Cardiac septum (tissue), 1 donor: ENCODE results near the gene TEAD3. TPM values are rescaled to one million over a fixed set of nuclear protein-coding genes. Genes with fewer than 3 reads are reported as not detected.

Experiments
- DNase-seq: peaks from one replicate; pipeline ENCODE4 v3.0.0-alpha.2; 2020; ENCODE audit warnings: low spot score
- intact Hi-C: fragments of 100-400 bp; cut with DNase I; formaldehyde crosslinking; loops from one replicate; pipeline ENCODE4 v1.14.0; 2022
- total RNA-seq: library from RNA; stranded (reverse); fragmentation: NEBNext Ultra II Directional; extraction: Animal tissue kit (Norgen Biotek cat#: 25700); gene quantifications from one replicate; pipeline ENCODE4 v1.2.1, GENCODE V29; 2021
- donor health status: DM: no; HTN: no; CAD: no.

Gene TEAD3
- total RNA-seq, 1 donor from 2014 or later = 63.3 TPM

DNA sequence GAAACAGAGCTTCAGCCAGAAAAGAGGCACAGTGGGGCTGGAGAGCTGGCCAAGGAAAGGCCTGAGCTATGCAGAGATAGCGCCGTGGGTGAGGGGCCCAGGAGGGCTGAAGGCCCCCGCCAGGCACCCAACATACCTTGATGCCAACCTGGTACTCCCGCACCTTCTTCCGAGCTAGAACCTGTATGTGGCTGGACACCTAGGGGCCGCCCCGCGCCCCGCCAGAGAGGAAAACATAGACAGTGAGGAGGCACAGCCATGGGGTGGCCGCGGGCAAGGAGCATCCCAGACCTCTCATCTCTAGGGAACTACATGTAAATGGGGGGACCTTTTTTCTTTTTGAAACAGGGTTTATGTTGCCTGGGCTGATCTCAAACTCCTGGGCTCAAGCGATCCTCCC lies 16.7 kb downstream of the TEAD3 start:
- DNase-seq = no peak
- intact Hi-C loops = no loop called here

- no peak for DNase-seq
- intact Hi-C loops = no loop called here
These were observed 18.6 kb downstream of the TEAD3 start for GRCh38 chr6:35478259-35478658.

DNA sequence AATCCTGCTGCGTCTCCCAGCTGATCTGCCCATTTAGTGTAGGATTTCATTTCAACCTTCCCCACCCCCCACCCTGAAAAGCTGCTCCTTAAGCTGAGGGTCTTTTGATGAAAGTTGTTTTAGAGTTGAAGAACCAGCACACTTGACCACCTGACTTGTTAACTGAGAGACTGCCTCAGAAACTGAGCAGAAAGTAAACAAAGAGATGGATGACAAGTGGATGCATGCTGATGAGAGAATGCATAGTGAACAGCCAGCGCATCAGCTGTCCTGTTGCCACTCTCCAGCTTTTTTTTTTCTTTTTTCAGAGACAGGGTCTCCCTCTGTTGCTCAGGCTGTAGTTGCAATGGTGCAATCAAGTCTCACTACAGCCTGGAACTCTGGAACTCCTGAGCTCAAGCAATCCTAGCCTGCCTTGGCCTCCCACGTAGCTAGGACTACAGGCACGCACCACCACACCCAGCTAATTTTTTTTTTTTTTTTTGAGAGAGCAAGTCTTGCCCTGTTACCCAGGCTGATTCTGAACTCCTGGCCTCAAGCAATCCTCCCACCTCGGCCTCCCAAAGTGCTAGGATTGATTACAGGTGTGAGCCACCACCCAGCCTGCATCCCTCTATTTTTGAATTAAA lies 19.2 kb downstream of the TEAD3 start:
- intact Hi-C loops = no loop called here
- DNase-seq = no peak

GRCh38 chr6:35477028-35477427 lies 19.9 kb downstream of the TEAD3 start:
- no peak for DNase-seq
- intact Hi-C loops = no loop called here

DNA sequence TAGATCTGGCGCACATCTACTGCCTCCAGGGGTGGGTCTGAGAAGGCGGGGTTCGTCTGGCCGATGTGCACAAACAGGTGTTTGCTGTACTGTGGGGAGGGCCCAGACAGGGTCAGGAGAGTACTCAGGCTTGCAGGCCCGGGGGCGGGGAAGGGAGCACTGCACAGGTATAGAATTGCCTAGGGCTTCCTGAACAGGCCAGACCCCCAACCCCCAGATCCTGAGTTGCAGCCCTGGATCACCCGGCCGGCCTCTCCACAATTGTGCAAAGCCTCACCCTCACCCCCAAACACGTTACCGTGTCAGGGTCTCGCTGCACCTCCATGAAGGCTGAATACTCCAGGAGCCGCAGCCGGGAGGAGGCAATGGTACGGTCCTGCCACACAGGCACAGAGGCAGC lies 20.9 kb downstream of the TEAD3 start:
- intact Hi-C loops = no loop called here
- no peak for DNase-seq

DNA sequence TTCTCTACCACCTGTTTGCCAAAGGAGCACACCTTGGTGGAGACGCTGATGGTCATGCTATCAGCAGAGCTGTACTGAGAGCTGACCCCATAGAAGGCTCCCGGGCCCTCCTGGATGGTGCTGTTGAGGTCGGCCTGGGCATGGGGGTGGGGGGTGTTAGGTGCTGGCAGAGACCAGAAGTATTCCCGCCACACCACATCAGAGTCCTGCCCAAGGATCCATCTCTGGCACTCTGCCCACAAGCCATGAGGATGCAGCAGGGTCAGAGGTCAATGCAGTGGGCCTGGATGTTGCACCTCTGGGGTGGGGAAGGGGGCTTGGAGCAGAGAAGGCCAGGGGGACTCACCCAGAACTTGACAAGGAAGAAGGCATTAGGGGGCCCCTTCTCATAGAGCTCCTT lies 21.3 kb downstream of the TEAD3 start:
- intact Hi-C loops = no loop called here
- no peak for DNase-seq

DNA sequence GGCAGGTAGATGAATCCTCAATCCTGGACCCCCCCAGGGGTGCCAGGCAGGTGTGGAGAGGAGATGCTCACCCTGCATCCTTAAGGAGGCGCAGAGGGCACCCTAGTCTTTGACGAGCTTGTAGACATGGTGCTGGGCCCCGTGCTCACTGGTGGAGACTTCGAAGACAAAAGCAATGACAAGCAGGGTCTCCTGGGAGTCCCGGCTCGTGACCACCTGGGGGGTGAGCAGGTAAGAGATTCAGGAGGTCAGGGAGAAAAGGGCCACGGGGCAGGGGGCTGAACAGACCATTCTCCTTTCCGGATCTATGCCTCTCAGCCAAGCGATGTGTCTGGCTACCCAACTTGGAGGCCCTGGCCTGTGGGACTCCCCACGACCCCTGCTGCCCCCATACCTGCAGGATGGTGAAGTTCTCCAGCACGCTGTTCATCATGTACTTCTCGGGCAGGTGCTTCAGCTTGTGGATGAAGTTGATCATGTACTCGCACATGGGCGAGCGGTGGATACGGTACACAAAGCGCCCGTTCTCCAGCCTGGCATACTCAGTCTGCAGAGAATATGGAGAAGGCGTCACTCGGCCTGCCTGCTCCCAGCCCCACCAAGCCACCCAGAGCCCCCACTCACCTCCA lies 21.8 kb downstream of the TEAD3 start:
- intact Hi-C loops = no loop called here
- no peak for DNase-seq

DNA sequence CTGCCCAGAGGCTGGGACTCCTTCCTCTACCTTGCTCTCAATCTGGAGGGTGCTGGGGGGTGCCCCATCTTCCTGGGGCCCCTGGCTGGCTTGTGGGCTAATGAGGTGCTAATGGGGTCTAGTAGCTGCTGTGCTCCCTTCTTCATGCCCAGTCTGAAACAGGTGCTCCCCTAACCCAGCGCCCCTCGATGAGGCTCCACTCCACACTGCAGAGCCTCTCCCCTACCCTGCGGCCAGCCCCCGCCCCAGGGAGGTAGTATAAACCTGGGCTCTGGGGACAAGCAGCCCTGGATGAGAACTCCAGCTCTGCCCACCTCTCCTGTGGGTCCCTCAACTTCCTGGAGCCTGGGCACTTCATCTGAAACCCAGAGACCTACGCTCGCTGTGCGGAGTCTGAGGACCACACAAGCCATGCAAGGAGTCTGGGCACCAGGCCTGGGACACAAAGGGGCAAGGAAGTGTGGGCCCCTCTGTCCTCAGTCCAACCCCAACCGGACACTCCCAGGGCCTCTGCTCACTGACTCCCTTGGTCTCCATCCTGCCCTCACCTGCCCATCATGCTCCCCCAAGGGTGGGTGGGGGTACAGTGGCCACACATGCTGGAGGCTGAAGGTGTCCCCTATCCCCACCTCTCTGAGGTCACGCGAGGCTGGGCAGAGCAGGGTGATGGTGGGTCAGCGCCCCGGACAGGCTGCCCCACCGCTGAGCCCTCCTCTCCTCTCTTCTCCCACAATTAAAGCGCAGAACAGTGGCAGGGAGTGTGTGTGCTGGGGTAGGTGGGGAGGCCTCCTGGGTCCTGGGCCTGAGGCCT lies 22.5 kb downstream of the TEAD3 start:
- intact Hi-C loops = no loop called here
- DNase-seq = no peak

GRCh38 chr6:35473850-35474130 lies 23.1 kb downstream of the TEAD3 start:
- DNase-seq = no peak
- intact Hi-C loops = no loop called here

DNA sequence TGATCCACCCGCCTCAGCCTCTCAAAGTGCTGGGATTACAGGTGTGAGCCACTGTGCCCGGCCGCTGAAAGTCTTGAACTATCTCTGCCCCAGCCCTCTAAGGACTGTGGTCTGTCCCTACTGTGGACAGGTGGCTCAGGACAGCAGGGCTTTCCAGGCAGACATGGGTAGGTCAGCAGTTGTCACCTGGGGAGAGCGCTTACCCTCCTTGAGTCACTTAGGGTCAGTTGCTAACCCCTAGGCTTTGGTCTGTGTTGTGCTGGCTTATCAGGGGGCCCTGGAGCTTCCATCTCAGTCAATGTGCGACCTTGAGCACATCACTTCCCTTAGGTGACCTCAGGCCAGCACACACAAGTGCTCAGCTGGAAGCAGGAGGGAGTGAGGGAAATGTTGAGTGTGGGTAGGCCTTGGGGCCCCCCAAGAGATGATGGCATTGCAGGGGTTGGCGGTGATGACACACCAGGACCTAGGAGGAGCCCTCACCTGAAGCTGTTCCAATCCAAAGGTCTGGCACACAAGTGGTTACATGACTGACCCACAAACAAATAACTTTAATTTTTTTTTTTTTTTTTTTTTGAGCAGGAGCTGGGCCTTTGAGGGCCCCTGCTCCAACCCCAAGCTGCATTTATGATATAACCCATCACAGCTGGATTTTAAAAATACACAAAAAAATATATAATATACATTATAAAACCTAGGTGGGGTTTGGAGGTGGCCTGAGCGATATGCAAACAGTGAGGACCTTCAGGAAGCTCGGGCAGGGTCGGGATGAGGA lies 23.6 kb downstream of the TEAD3 start:
- intact Hi-C loops = no loop called here
- DNase-seq = no peak

DNA sequence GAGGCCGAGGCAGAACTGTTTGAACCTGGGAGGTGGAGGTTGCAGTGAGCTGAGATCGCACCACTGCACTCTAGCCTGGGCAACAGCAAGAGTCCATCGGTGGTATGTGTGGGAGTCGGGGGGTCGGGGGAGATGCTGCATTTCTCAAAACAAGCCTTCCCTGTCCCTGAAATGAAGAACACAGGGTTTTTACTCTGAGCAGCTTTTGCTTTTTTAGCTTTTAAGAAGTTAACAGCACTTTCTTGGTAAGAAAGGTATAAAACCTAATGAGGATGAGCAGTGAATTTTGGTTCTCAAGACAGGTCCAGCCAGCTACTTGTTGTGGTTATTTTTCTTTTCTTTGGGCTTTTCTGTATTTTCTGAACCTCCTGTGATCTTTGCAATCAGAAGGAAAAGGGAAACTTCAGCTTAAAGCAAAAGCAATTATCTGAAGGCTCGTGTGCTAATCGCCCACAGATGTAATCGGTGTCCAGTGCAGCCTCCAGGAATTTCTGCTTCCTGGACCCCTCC lies 25.0 kb downstream of the TEAD3 start:
- DNase-seq = no peak
- intact Hi-C loops = no loop called here

DNA sequence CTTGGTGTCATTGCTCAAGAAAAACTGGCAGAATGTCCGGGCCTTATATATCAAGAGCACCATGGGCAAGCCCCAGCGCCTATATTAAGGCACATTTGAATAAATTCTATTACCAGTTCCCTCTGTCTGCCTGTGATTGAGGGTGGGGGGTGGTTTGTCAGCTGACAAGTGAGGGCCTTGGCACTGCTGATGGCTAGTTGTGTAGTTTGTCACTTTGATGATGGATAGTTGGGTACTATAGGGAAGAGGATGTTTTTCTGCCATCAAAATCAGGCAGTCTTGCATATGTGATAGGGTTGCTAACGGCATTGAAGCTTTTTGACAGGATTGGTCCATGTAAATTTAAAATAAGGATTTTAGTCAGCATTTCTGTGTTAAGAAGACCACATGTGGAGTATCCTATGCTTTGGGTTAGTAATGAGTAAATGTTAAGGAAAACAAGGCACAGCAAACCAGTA lies 26.2 kb downstream of the TEAD3 start:
- intact Hi-C loops = no loop called here
- no peak for DNase-seq

DNA sequence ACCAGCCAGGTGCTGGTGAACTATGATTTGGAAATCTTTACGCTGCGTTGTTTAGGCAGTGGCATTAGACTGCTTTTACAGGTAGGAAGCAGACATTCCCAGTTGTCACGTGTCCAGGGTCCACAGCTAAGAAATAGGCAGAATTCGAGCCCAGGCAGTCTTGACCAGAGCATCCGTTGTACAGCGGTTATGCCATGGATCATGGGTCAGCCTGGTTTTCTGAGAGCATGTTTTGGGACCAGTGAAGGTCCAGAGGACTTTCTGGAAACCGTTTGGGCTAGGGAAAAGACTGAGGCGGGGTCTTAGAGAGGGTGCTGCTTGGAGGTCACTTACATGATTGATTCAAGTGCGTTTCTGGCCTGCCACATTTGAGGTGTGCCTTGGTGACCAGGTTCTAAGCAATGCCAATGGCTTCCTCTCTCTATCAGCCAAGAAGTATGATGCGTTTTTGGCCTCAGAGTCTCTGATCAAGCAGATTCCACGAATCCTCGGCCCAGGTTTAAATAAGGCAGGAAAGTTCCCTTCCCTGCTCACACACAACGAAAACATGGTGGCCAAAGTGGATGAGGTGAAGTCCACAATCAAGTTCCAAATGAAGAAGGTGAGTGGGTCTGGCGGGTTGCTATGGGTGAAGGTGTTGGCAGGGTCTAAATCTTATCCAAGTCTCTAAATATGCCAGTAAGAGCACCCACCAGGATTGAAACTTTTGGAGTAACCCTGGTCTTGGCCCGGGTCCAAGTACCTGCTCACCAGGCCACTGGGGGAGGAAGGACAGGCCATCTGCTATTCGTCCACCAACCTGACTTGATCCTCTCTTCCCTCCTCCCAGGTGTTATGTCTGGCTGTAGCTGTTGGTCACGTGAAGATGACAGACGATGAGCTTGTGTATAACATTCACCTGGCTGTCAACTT lies 26.9 kb downstream of the TEAD3 start:
- no peak for DNase-seq
- intact Hi-C loops = loop anchor here (5.0 kb wide), 1 partner anchor 128 kb away; the partner anchor contains the start of gene PPARD

GRCh38 chr6:35468980-35469750 lies 27.7 kb downstream of the TEAD3 start:
- intact Hi-C loops = loop anchor here (5.0 kb wide), 1 partner anchor 127 kb away; the partner anchor contains the start of gene PPARD
- DNase-seq = no peak

DNA sequence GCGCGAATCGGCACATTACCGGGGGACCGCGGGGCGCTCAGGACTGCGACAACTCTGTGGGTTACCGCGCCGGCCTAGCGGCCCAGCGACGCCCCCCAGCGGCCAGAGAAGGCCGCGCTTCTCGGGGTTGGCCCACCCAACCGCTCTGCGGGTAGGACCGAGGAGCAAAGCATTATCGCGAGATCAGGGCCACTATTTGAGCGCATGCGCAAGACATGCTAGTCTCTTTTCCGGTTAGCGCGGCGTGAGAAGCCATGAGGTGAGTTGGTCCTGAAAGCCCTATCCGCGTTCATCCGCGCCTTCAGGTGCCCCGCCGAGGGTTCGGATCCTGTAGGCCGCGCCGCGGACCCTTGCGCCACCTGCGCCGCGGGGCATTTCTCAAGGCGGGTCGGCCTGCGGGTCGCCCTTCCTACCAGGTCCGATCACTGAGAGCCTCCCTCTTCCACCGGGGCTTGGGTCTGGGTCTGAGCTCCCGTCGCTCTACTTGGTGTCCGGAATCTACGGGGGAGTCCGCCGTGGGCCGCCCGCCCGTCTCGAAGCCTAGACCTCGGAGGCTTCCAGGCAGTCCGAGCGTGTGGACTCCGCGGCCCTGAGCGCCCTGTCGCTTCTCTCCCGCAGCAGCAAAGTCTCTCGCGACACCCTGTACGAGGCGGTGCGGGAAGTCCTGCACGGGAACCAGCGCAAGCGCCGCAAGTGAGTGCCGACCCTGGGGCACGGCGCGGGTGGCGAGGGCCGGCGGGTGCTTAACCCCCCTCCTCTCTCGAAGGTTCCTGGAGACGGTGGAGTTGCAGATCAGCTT lies 28.5 kb downstream of the TEAD3 start, which contains the start of gene RPL10A:
RPL10A (plus strand) TSS at position 221 of the 799 bp plus-strand sequence; CDS start at position 255, 34 bp downstream.
- intact Hi-C loops = loop anchor here (5.0 kb wide), 1 partner anchor 126 kb away; the partner anchor contains the start of gene PPARD
- DNase-seq = peak; percentile 97

DNA sequence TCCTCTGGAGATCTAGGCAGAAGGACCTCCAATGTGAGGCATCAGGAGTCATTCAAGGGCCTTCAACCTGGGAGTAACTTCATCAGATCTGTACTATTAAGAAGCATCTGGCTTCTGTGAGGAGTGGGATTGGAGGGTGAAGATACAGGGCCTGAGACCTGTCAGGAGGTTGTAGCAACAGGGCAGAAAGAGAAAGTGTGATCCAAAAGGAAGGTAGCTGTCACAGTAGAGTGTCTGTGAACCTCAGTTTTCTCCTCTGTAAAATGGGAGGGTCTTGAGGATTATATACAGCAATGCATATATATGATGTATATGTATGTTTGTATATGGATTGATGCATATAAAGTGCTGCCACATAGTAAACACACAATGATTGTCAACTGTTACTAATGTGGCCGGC lies 31.2 kb downstream of the TEAD3 start:
- intact Hi-C loops = loop anchor here (5.0 kb wide), 1 partner anchor 123 kb away; the partner anchor contains the start of gene PPARD

GRCh38 chr6:35463292-35463691 lies 33.6 kb downstream of the TEAD3 start:
- intact Hi-C loops = no loop called here
- DNase-seq = no peak

More for the DNA sequence above, 31.2 kb downstream of the TEAD3 start:
- no peak for DNase-seq
